ENCODE results near the gene KCTD20. TPM values are rescaled to one million over a fixed set of nuclear protein-coding genes. Genes with fewer than 3 reads are reported as not detected.
"Not testable (repeated sequence)": the region's sequence is repeated elsewhere in the genome, so short reads cannot be mapped to it uniquely, and the experiment has no call there.

KCTD20 gene
- total RNA-seq (10 to 100 TPM; 29.7 to 39.8 (median 33.3) TPM), total RNA-seq (77.0 to 213 (median 137) reads per million in 29 experiments)
- total RNA-seq (2013), result 41.3 TPM

DNA sequence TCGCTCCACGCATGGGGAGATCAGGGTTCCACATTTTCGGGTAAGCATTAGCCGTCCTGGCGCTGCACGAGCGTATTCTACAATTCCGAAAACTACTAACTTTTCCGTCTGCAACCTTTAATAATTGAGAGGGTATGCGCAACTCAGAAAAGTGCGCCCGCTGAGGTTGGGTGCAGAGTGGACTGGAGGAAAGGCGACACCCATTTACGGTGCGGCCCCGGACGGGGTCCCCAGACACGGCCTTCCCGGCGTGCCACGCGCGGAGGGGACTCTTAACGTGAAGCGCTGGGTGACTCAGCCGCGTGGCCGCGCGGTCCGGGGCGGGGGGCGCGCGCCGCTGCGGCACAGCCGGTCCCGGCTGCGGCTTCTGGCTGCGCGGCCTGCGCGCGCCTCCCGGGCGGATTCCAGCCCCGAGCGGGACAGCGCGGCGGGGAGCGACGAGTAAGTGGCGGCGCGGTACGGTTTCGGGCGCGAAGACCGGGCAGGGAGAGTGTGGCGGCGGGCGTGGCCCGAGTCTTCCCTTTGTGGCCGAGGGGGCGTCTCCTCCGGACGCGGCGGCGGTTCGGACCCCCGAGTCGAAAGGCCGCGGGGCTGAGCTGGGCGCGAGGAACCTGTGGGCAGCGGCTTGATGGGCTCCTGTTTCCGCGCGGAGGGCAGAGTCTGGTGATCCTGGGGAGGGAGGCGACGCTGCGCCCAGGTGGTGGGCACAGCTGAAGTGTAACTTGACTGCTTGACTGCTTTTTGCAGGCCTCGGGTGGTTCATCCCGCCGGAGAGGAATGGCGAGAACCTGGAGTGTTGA lies at the start of gene KCTD20, which contains the start of gene PXT1:
TSS of gene KCTD20 (plus strand) at position 330 of the 800 bp plus-strand sequence. CDS start 27,098 bp downstream, outside the sequence.
TSS of gene PXT1 (minus strand) at position 184 of the 800 bp plus-strand sequence. CDS start 16,772 bp downstream, outside the sequence.
- no peaks in the 10 kb centered on the region for H3K27me3 ChIP-seq (replicated peaks in 1 of 2; ENCODE audit: control insufficient read depth in 2 of 2, extremely low read depth in 1 of 2, insufficient read depth in 2 of 2, low read length in 1 of 2)
- H3K27ac ChIP-seq (ENCODE audit: low read length), result peak within 1 kb of the TSS; percentile 89
- ChIA-PET POLR2A (interaction anchor here (0.5 to 1.3 kb wide), 4 partner anchors 10 to 155 kb away, joined by 3 to 4 read pairs (median 4); no protein-coding TSS in a partner anchor), CTCF (interaction anchor here in 1 of 2 donors (0.6 to 1.3 kb wide), 2 partner anchors 20 to 102 kb away, joined by 3 to 7 read pairs; no protein-coding TSS in a partner anchor)
- peaks cover 18 to 38% of the 10 kb centered on the region in 2 experiments for H3K4me1 ChIP-seq (ENCODE audit: control insufficient read depth in 1 of 2, extremely low read depth in 1 of 2, insufficient read depth in 2 of 2, low read length in 2 of 2)
- H3K27ac Mint-ChIP-seq, result peak within 1 kb of the TSS; percentile 97 to 98
- no peaks in the 10 kb centered on the region for H3K9me3 ChIP-seq
- under 1% methylated on average over 87 of the region's 91 CpGs for WGBS (ENCODE audit: insufficient coverage)
- ATAC-seq (replicated peaks in 1 of 4), result peak; percentile 85 to 93 (median 90)
- H3K36me3 ChIP-seq (ENCODE audit: control insufficient read depth in 2 of 2, extremely low read depth in 1 of 2, insufficient read depth in 1 of 2, low read length in 1 of 2), result no peaks in the 10 kb centered on the region
- DNase-seq, result peak; percentile 68 to 90 (median 79)
- no peaks in the 10 kb centered on the region for H3K27me3 Mint-ChIP-seq
- peaks cover 5% of the 10 kb centered on the region for H3K36me3 Mint-ChIP-seq
- peaks cover 49 to 60% (median 51%) of the 10 kb centered on the region in 3 donors for H3K4me1 Mint-ChIP-seq
- peak within 1 kb of the TSS; percentile 74 to 98 for H3K4me3 ChIP-seq (ENCODE audit: control insufficient read depth in 1 of 2, extremely low read depth in 1 of 2, low read length in 1 of 2)
- no peaks in the 10 kb centered on the region for H3K9me3 Mint-ChIP-seq
- H3K4me3 Mint-ChIP-seq, result peak within 1 kb of the TSS; percentile 96 to 97 (median 97)

DNA sequence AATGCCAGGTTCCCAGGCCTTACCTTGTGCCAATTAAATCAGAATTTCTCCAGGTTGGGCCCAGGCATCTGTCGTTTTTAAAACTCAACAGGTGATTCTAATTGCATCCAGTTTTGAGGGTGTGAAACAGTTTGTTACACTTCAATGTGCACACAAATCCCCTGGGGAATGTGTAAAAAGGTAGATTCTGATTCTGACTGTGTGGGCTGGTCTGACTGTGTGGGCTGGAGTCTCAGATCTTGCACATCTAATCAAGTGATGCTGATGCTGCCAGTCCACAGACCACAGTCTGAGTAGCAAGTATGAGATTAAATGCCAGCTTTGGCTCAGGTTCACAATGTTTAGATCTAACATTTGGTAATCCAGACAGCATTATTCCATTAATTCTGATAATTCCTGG lies 42.8 kb upstream of the KCTD20 start:
- Mint-ChIP-seq H3K9me3 (no peaks in the 10 kb centered on the region), H3K4me1 (no peaks in the 10 kb centered on the region), H3K27ac (no peak overlapping the region), H3K27me3 (peaks cover 5 to 7% of the 10 kb centered on the region in 2 donors), H3K4me3 (no peak overlapping the region), H3K36me3 (no peaks in the 10 kb centered on the region)
- Histone ChIP-seq H3K9me3 (no peaks in the 10 kb centered on the region), H3K27me3 (replicated peaks in 1 of 2; ENCODE audit: control insufficient read depth in 2 of 2, extremely low read depth in 1 of 2, insufficient read depth in 2 of 2, low read length in 1 of 2) (peaks cover 0 to 2% of the 10 kb centered on the region in 2 experiments), H3K4me1 (ENCODE audit: control insufficient read depth in 1 of 2, extremely low read depth in 1 of 2, insufficient read depth in 2 of 2, low read length in 2 of 2) (no peaks in the 10 kb centered on the region), H3K4me3 (ENCODE audit: control insufficient read depth in 1 of 2, extremely low read depth in 1 of 2, low read length in 1 of 2) (no peak overlapping the region), H3K36me3 (ENCODE audit: control insufficient read depth in 2 of 2, extremely low read depth in 1 of 2, insufficient read depth in 1 of 2, low read length in 1 of 2) (no peaks in the 10 kb centered on the region), H3K27ac (ENCODE audit: low read length) (no peak overlapping the region)
- ChIA-PET CTCF (no interaction called here), POLR2A (no interaction called here)
- no peak for ATAC-seq (replicated peaks in 1 of 4)
- DNase-seq, result no peak
- no CpG with 5 or more reads among the region's 1 CpG for WGBS (ENCODE audit: insufficient coverage)

DNA sequence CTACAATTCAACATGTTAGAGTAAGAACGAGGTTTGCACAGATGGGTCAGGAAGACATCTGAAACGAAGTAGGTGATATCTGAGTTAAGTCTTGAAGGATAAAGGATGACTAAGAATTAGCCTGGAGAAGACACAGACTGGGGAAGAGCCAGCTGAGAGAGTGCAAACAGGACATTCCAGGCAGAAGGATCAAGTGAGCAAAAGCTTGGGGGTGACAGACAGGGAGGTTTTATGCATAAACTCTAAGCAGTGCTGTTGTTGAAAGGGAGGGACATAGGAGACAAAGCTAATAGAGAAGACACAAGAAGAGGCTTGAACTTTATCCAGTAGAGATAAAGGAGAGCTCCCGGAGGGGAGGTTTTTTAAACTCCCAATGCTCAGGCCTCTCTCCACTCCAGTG lies 40.3 kb upstream of the KCTD20 start:
- 50% methylated on average over 1 of the region's 3 CpGs for WGBS (ENCODE audit: insufficient coverage)

DNA sequence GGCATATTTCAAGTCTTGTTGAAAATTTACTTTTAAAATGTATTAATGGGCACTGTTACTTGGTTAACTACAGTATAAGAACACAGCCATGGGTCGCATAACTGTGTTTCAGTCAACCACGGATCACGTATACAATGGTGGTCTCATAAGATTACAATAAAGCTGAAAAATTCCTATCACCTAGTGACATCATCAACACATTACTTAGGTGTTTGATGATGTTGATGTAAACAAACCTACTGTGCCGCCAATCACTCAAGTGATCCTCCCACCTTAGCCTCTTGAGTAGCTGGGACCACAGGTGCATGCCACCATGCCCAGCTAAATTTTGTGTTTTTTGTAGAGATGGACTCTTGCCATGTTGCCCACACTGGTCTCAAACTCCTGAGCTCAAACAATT lies 38.6 kb upstream of the KCTD20 start:
- WGBS (ENCODE audit: insufficient coverage), result no CpG with 5 or more reads among the region's 4 CpGs
- ChIA-PET CTCF (no interaction called here), POLR2A (no interaction called here)
- H3K9me3 Mint-ChIP-seq, result no peaks in the 10 kb centered on the region
- Histone ChIP-seq H3K27ac (ENCODE audit: low read length) (no peak overlapping the region), H3K27me3 (replicated peaks in 1 of 2; ENCODE audit: control insufficient read depth in 2 of 2, extremely low read depth in 1 of 2, insufficient read depth in 2 of 2, low read length in 1 of 2) (peaks cover 0 to 18% of the 10 kb centered on the region in 2 experiments), H3K4me1 (ENCODE audit: control insufficient read depth in 1 of 2, extremely low read depth in 1 of 2, insufficient read depth in 2 of 2, low read length in 2 of 2) (no peaks in the 10 kb centered on the region), H3K36me3 (ENCODE audit: control insufficient read depth in 2 of 2, extremely low read depth in 1 of 2, insufficient read depth in 1 of 2, low read length in 1 of 2) (no peaks in the 10 kb centered on the region), H3K4me3 (ENCODE audit: control insufficient read depth in 1 of 2, extremely low read depth in 1 of 2, low read length in 1 of 2) (no peak overlapping the region), H3K9me3 (no peaks in the 10 kb centered on the region)
- ATAC-seq (replicated peaks in 1 of 4) (no peak), DNase-seq (no peak)
- H3K27ac Mint-ChIP-seq, result no peak overlapping the region
- H3K4me3 Mint-ChIP-seq, result no peak overlapping the region
- no peaks in the 10 kb centered on the region for H3K36me3 Mint-ChIP-seq
- peaks cover 5 to 10% of the 10 kb centered on the region in 2 donors for H3K27me3 Mint-ChIP-seq
- no peaks in the 10 kb centered on the region for H3K4me1 Mint-ChIP-seq

More for the DNA sequence above, 40.3 kb upstream of the KCTD20 start:
- ATAC-seq (replicated peaks in 1 of 4), result no peak
- ChIA-PET CTCF (interaction anchor here in 1 of 2 donors (1.0 kb wide), 1 partner anchor 62 kb away, joined by 3 read pairs; no protein-coding TSS in a partner anchor), POLR2A (interaction anchor here in 1 of 2 donors (0.7 kb wide), 2 partner anchors 235 to 1134 kb away, joined by 4 read pairs; no protein-coding TSS in a partner anchor)
- no peak for DNase-seq
- peaks cover 5 to 10% of the 10 kb centered on the region in 2 donors for H3K27me3 Mint-ChIP-seq
- no peaks in the 10 kb centered on the region for H3K36me3 Mint-ChIP-seq
- H3K4me1 ChIP-seq (ENCODE audit: control insufficient read depth in 1 of 2, extremely low read depth in 1 of 2, insufficient read depth in 2 of 2, low read length in 2 of 2), result no peaks in the 10 kb centered on the region
- H3K4me3 ChIP-seq (ENCODE audit: control insufficient read depth in 1 of 2, extremely low read depth in 1 of 2, low read length in 1 of 2), result no peak overlapping the region
- H3K36me3 ChIP-seq (ENCODE audit: control insufficient read depth in 2 of 2, extremely low read depth in 1 of 2, insufficient read depth in 1 of 2, low read length in 1 of 2), result no peaks in the 10 kb centered on the region
- no peaks in the 10 kb centered on the region for H3K4me1 Mint-ChIP-seq
- H3K27ac Mint-ChIP-seq, result no peak overlapping the region
- H3K9me3 ChIP-seq, result no peaks in the 10 kb centered on the region
- H3K27ac ChIP-seq (ENCODE audit: low read length), result no peak overlapping the region
- no peak overlapping the region for H3K4me3 Mint-ChIP-seq
- peaks cover 0 to 7% of the 10 kb centered on the region in 2 experiments for H3K27me3 ChIP-seq (replicated peaks in 1 of 2; ENCODE audit: control insufficient read depth in 2 of 2, extremely low read depth in 1 of 2, insufficient read depth in 2 of 2, low read length in 1 of 2)
- H3K9me3 Mint-ChIP-seq, result no peaks in the 10 kb centered on the region

DNA sequence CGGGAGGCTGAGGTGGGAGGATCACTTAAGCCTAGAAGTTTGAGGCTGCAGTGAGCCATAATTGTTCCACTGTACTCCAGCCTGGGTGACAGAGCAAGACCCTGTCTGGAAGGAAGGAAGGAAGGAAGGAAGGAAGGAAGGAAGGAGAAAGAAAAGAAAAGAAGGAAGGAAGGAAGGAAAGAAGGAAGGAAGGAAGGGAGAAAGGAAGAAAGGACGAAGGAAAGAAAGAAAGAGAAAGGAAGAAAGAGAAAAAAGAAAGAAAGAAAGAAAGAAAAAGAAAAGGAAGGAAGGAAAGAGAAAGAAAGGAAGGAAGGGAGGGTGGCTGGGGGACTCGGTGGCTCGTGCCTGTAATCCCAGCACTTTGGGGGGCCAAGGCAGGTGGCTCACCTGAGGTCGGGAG lies 33.1 kb upstream of the KCTD20 start:
- DNase-seq; H3K4me1 ChIP-seq (ENCODE audit: control insufficient read depth in 1 of 2, extremely low read depth in 1 of 2, insufficient read depth in 2 of 2, low read length in 2 of 2); H3K36me3 Mint-ChIP-seq; H3K27ac Mint-ChIP-seq; H3K4me3 Mint-ChIP-seq; H3K9me3 ChIP-seq; H3K27ac ChIP-seq (ENCODE audit: low read length); H3K27me3 Mint-ChIP-seq; H3K4me1 Mint-ChIP-seq; CTCF ChIA-PET; H3K4me3 ChIP-seq (ENCODE audit: control insufficient read depth in 1 of 2, extremely low read depth in 1 of 2, low read length in 1 of 2); POLR2A ChIA-PET; H3K36me3 ChIP-seq (ENCODE audit: control insufficient read depth in 2 of 2, extremely low read depth in 1 of 2, insufficient read depth in 1 of 2, low read length in 1 of 2); H3K9me3 Mint-ChIP-seq; ATAC-seq (replicated peaks in 1 of 4): not testable (repeated sequence)
- H3K27me3 ChIP-seq (replicated peaks in 1 of 2; ENCODE audit: control insufficient read depth in 2 of 2, extremely low read depth in 1 of 2, insufficient read depth in 2 of 2, low read length in 1 of 2), result peaks cover 0 to 22% of the 10 kb centered on the region in 2 experiments
- 63% methylated on average over 4 of the region's 5 CpGs for WGBS (ENCODE audit: insufficient coverage)
